GM21515 (cell line): Measurements from ENCODE around the gene COPS2.
"Not testable (repeated sequence)": the region's sequence is repeated elsewhere in the genome, so short reads cannot be mapped to it uniquely, and the experiment has no call there.

Source experiments
- ATAC-seq: cut with Tn5 transposase; IDR thresholded peaks from one replicate; pipeline ENCODE4 v1.9.1; 2021; ENCODE audit not compliant: unreplicated experiment

The COPS2 gene

DNA sequence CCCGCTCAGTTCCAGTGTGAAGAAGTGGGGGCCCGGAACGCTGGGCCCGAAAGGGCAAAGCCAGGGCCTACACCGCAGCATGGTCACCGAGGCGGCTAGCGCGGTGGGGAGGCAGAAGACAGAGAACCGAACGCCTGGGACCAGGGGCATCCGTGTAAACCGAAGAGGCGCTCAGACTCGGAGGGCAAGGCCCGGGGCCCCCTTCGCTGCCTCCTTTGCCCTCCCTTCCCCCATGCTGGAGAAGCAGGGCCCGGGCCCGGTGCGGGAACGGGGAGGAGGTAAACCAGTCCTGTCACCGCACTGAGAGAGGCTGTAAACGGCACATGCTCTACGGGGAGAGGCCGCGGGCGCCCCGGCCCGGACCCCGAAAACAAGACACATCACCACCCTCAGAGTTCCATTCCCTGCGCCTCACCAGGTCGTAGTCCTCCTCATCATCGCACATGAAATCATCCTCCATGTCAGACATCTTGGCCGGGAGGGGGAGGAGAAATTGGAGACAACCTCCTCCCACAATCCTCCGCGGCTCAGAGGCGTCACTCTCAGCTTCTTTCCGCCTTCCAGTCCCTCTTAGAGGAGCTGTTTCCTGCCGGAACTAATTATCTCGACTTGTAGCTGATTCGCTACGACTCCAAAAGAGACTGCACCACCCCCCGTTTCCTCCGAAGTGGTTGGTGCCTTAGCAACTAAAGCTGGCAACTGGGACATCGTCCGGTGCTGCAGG is at the start of gene COPS2:
COPS2 (minus strand) TSS at position 490 of the 724 bp plus-strand sequence; CDS start at position 469, 21 bp downstream.
- peak; percentile 92 for ATAC-seq

DNA sequence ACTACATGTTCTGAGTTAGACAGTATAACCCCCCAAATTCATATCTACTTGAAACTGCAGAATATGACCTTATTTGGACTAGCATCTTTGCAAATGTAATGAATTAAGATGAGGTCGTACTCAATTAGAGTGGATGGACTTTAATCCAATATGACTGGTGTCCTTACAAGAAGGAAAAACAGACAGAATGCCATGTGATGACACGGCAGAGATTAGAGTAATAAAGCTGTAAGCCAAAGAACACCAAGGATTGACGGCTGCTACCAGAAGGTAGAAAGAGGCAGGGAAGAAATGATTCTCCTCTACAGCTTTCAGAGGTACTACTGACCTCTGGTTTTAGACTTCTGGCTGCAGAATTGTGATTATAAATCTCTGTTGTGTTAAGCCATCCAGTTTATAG is 44.9 kb upstream of the COPS2 start:
- ATAC-seq, result no peak

GRCh38 chr15:49199666-49200065 is 44.3 kb upstream of the COPS2 start:
- no peak for ATAC-seq

GRCh38 chr15:49196856-49197255 is 41.5 kb upstream of the COPS2 start:
- no peak for ATAC-seq

- no peak for ATAC-seq
Measured at GRCh38 chr15:49191892-49192291, 36.5 kb upstream of the COPS2 start.

GRCh38 chr15:49190586-49190985 is 35.2 kb upstream of the COPS2 start:
- no peak for ATAC-seq

- no peak for ATAC-seq
Measured at GRCh38 chr15:49189631-49190030, 34.2 kb upstream of the COPS2 start.

- no peak for ATAC-seq
Measured at GRCh38 chr15:49188933-49189332, 33.5 kb upstream of the COPS2 start.

DNA sequence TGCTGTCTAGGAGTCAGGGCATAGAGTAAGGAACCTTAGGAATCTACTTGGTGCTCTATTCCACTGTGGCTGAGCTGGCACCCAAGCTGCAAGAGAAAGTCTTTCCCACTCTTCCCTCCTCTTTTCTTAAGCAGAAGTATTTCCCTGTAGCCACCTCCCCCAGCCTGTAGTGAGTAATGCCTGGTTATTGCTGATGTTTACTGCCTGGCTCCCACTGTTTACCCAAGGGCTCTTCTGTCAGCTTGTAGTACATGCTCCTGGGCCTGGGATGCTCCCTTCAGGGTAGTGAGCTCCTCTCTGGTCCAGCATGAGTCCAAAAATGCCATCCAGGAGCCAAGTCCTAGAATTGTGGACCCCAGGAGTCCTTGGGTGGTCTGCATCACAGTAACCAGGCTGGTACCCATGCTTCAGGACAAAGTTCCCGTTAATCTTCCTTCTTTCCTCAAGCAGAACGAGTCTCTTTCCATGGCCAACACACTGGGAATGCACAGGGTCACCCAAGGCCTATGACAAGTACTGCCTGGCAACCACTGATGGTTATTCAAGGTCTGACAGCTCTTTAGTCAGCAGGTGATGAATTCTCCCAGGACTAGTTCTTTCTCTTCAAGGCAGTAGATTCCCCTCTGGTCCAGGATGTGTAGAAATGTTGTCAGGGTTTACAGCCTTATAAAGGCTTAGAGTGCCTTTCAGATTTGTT is 32.3 kb upstream of the COPS2 start:
- no peak for ATAC-seq

GRCh38 chr15:49185473-49185872 is 30.1 kb upstream of the COPS2 start:
- no peak for ATAC-seq

DNA sequence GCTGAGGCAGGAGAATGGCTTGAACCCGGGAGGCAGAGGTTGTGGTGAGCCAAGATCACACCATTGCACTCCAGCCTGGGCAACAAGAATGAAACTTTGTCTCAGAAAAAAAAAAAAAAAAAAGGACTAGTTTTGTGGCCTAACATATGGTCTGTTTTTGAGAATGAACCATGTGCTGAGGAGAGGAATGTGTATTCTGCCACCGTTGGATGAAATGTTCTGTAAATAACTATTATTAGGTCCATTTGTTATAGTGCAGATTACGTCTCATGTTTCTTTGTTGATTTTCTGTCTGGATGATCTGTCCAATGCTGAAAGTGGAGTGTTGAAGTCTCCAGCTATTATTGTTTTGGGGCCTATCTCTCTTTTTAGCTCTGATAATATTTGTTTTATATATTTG is 28.3 kb upstream of the COPS2 start:
- not testable (repeated sequence) for ATAC-seq

DNA sequence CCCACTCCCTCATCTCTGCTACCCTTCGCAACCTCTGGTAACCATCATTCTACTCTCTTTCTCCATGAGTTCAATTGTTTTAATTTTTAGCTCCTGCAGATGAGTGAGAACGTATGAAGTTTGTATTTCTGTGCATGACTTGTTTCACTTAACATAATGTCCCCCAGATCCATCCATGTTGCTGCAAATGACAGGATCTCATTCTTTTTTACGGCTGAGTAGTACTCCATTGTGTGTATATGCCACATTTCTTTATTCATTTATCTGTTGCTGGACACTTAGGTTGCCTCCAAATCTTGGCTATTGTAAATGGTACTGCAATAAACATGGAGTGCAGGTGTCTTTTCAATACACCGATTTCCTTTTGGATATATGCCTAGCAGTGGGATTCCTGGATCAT is 26.7 kb upstream of the COPS2 start:
- ATAC-seq, result no peak

GRCh38 chr15:49179433-49180190 is 24.2 kb upstream of the COPS2 start:
- no peak for ATAC-seq

DNA sequence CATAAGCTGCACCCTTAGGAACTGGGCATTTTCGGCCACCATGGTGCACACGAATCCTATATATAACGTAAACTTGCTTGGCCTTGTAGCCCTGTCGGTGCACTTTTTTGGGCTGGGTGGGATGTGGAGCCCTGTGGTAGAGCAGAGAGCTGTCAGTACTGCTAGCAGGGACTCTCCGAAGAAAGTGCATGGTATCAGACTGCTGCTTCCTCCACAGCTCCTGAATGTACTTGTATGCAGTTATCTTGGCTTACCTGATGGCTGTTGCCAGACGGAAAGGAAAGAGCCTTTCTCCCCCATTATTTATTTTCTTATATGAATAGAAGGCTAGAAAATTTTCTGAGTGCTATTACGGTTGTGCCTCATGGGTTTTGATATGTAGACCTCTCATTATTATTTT is 23.1 kb upstream of the COPS2 start:
- no peak for ATAC-seq

DNA sequence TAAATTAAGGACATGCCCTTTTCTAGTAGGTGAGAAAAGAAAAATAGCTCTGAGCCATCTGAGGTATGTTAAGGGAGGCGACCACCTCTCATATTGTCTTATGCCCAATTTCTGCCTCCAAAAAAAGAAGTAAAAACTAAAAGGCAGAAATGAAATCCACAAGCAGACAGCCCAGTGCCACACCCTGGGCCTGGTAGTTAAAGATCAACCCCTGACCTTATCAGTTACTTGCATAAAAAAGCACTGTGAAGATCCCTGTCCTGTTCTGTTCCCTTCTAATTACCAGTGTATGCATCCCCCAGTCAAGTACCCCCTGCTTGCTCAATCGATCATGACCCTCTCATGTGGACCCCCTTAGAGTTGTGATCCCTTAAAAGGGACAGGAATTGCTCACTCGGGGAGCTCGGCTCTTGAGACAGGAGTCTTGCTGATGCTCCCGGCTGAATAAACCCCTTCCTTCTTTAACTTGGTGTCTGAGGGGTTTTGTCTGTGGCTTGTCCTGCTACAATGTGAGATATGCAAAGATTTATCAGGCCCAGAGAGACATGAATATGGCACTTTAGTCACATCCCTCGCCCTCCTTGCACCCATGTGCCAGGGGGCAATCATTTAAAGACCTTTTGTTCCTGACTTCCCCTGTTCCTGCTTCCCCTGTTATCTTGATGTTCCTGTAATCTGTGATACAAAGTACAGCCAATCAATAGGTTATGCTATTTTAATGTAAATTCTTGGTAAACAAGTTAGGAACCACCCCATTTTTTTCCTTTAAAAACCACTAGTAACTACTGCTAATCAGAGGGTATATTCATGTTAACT is 20.4 kb upstream of the COPS2 start:
- not testable (repeated sequence) for ATAC-seq

GRCh38 chr15:49174902-49175301 is 19.5 kb upstream of the COPS2 start:
- ATAC-seq, result no peak

DNA sequence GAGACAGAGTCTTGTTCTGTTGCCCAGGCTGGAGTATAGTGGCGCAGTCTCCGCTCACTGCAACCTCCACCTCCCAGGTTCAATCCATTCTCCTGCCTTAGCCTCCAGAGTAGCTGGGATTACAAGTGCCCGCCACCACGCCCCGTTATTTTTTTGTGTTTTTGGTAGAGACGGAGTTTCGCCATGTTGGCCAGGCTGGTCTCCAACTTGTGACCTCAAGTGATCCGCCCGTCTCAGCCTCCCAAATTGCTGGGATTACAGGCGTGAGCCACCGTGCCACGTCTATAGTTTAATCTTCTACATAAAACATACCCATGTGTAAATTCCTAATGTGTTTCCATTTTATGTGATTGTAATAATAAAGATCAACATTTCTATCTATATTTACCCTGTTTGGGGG is 16.4 kb upstream of the COPS2 start:
- no peak for ATAC-seq

GRCh38 chr15:49169880-49170597 is 14.6 kb upstream of the COPS2 start, which contains the start of gene GALK2:
Gene GALK2 (plus strand): TSS chr15:49170247. CDS start chr15:49170323, 76 bp downstream.
- peak; percentile 95 for ATAC-seq

GRCh38 chr15:49168016-49168415 is 12.6 kb upstream of the COPS2 start:
- ATAC-seq, result no peak

DNA sequence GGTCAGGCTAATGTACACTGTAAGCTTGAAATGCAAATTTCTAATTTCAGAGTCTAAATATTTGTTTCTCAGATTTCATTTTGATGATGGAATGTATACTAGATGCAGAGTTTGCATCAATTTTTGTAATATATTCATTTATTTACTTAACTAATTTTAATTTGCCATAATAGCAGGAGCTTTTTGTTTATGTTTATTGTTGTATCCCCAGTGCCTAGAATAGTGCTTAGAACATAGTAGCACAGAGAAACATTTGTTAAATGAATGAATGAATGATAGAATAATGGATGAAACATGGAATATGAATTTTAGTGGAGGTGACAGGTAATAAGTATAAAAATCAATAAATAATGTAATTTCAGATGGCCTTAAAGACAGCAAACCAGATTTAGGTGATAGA is 9.5 kb upstream of the COPS2 start:
- ATAC-seq, result no peak
